Jurkat, Clone E6-1 (cell line): ENCODE measurements around the gene GPR3.

ENCODE experiments used
- DNase-seq: peaks from one replicate; pipeline ENCODE4 v3.0.0-alpha.2; 2011; ENCODE audit warnings: low read depth, low spot score
- H3K4me3 ChIP-seq: 2 replicates; pipeline ENCODE4 v1.5.1; 2011; ENCODE audit warnings: mild to moderate bottlenecking, low read length, control low read depth, moderate library complexity

Gene GPR3

DNA sequence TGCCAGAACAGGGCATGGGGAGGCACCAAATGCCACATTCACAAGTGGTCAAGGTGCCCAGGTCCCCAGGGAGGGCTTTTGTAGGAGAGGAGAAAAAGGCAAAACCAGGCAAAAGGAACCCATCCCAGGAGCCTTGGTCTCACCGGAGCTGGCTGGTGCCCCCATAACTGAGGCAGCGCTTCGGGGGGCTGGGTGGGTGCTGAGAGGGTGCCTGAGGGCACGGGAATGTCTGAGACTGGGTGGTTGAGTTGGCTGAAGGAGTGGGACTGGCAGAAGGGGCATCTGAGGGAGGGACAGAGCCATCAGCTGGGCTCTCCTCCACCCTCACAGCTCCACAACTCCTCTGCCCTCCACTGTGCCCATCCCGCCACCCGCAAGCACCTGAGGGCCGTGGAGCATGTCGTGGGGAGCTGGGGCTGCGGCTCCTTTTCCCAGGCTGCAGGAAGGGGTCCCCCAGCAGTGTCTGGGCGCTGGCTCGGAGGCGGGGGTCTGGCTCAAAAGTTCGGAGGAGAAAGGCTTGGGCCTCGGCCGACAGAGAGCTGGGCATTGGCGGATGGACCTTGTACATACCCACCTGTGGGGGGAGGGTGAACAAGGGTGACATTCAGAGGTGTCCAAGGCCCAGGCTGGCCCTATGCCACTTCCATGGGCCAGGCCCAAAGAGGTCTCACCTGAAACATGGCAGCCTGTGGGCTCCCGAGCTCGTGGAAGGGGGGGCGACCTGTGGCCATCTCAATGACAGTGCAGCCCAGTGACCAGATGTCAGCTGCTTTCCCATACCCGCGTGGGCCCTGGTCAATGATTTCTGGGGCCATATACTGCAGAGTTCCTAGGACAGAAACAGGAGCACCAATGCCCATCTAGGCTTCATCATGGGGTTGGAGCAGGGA is 34.1 kb upstream of the GPR3 start:
- DNase-seq: no peak
- no peak overlapping the region for H3K4me3 ChIP-seq

DNA sequence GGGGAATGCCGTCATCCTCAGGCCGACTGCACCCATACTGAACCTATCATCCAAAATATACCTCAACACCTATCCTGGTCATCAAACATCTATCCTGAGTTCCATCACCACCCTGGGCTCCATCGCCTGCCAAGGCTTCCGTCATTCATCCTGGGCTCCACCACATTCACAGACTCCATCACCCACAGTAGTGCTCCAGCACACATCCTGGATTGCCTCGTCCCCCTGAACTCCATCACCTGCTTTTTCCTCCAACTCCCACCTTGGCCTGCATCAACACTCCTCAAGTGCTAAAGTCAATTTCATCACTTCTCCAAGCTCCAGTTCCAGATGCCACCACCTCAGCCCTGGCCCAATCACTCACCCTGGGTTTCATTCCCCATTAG is 33.5 kb upstream of the GPR3 start:
- DNase-seq: no peak
- no peak overlapping the region for H3K4me3 ChIP-seq

DNA sequence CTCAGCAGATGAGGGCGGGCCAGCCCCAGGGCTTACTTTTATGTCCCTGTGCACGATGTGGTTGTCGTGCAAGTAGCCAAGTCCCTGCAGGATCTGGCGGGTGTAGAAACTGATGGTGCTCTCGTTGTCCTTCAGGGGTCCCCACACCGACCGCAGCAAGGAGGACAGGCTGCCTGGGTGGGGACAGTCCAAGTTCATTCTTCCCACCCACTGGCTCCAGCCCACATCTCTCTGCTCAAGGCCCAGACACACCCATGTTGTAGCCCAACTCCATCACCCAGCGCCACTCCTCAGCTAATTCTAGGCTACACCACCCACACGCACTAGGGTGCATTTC is 32.6 kb upstream of the GPR3 start:
- H3K4me3 ChIP-seq: no peak overlapping the region
- DNase-seq: no peak

DNA sequence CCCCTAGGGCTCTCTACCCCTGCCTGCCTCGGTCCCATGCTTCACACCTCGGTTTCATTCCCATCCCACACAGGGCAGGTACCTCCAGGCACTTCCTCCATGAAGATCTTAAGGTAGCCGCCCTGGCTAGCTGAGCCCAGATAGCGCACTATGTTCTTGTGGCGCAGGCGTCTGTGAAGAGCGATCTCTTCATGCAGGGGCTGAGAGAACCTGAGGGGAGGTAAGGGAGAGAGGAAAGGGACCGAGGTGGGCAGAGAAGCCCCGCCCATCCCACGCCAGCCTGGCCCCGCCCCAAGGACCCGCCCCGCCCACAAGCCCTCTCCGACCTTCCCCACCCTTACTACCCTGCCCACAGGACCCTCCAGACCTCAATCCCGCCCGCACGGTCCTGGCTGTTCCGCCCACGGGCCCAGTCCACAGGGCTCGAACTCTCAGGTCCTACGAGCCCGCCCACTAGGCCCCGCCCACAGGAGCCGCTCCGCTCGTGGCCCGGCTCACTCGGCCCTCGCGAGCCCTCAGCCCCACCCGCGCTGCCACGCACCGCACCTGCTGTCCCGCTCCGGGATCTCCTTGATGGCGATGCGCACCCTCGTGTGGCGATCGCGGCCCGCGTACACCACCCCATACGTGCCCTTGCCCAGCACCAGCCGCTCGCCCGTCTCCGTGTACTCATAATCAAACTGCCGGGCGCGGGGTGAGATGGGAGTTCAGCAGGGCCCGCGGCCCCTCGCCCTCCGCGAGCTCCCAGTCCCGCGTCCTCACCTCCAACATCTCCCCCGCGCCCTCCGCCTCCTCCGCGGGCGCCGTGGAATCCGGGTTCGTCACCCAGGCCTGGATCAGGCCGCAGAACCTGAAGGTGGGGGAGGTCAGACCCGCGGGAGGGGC is 32.0 kb upstream of the GPR3 start:
- no peak overlapping the region for H3K4me3 ChIP-seq

DNA sequence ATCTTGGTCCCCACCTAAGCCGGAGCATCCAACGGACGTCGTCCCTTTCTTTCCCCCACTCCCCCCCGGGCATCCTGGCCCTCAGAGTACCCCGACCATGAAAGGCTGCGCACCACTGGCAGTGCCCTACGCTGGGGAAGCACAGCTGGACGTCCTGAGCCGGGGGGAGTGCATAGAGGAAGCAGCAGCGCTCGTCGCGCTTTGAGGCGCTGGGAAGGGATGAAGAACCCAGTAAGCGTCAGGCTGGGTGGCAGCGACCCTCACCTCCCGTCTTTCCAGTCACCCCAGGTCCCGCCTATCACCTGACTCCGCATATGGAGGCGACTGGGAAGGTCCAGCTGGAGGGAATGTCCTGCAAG is 31.4 kb upstream of the GPR3 start:
- DNase-seq: no peak
- no peak overlapping the region for H3K4me3 ChIP-seq

More for the DNA sequence above, 32.0 kb upstream of the GPR3 start:
- no peak for DNase-seq

DNA sequence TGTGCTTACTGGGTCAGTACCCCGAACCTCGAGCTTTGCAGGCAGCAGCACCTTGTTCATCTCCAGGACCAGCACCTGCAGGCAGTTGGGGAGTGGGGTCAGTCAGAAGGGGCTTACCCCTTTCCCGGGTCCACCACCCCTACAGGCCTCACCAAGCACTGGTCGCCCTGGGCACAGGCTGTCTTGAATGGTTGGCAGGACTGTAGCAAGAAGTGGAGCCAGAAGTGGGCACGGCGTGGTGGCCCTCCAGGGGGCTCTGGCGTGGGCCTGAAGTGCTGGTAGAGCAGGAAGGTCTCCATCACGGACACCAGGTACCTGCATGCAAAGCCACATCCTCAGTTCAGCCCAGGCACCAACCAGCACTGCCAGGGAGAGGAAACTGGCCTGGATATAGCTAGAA is 30.9 kb upstream of the GPR3 start:
- DNase-seq: no peak
- no peak overlapping the region for H3K4me3 ChIP-seq

DNA sequence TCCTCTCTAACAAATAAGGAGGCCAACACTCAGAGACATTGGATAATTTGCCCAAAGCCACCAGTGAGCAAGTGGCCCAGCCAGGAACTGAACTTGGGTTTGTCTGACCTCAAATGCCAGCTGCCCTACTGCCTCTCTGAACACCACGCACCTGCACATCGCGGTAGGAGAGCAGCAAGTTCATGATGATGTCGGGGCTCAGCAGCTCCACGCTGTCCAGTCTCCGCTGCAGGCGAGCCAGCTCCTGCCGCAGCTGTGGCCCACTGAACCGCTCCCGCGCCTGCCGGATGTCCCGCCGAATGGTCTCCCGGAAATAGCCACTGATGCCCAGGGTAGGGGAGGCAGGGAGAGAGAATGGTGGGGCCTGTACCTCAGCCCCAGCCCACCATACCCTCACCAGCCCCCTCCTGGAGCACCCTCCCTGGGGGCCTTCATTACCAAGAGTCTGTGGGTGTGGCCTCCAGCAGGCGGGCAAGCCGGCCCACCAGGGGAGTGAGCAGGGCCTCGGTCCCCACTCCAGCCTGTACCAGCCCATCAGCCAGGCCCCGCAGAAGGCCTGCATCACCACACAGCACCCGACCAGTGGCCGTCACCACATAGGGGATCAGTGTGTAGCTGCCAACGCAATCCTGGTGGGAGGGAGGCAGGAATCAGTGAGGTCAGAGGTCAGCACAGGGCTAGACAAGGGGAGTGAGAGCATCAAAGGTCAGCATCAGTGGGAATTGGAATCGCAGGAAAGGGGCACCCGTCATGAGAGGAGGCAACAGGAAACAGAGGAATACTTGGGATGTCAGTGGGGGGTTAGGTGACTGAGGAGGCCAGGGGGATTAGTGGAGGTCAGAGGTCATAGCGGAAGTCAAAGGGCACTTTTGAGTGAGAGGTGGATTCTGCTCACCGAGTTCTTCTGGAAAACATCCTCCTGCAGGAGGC is 28.4 kb upstream of the GPR3 start:
- no peak overlapping the region for H3K4me3 ChIP-seq

DNA sequence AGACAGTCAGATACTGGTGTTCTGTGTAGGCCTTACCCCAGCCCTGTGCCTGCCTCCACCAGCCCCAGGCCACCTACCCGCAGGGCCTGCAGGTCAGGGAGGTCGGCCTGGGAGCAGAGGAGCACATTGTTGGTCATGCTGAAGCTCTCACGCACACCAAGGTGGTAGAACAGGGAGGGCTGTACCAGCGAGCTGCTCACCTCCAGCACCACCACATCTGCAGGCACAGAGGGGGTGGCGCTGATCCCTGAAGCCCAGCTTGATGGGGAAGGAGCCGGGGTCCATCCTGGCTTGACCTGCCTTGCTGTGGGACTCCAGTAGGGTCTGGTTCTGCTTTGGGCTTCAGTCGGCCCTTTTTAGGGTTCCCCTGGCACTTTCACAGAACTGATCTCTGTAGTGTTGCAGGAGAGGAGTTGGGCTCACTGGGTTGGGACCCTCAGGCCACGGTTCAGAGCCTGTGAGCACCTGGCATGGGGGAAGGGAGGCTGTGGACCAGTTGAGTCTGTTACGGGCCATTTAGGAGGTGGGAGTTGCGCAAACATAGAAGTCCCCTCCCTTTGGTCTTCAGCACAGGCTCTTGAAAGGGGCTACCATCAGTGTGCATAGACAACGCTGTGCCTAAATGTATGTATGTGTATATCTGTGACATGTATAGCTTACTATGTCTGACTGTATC is 27.6 kb upstream of the GPR3 start:
- H3K4me3 ChIP-seq: peak overlapping the region; percentile 59; the same call in 1 of the 2 replicates
- no peak for DNase-seq

More for the DNA sequence above, 28.4 kb upstream of the GPR3 start:
- DNase-seq: no peak

DNA sequence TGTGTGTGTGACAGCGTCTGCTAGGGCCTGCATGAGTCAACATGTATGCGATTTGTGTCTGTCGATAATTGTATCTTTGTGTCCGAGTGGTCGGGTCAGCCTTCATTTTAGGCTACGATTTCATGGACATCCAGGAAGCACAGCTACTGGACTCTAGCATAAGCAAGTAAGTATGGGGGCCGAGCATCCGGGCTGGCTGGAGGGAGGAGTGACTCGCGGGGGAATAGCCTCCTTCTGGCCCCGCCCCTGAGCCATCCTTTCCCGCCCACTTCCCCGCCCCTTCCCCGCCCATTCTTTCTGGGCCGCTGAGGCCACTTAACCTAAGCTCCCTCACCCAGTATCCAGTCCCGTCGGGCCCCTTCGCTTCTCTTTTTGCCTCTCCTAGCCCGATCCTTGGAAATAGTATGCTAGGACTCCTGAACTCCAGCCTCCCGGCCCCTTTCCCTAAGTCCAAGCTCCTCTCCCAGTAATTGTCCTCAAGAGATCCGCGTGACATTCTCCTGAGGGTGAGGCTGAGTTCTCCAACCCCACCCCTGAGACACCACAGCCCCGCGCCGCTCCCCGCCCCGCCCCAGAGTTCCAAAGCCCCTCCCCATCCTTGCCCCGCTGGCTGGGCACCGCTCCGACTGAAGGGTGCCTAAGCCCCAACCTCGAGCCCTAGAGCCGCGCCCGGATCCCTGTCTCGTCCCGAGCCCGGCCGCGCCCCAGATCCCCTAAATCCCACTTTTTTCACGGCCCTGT is 26.9 kb upstream of the GPR3 start:
- peak overlapping the region; percentile 59 for H3K4me3 ChIP-seq
- peak; percentile 59 for DNase-seq

DNA sequence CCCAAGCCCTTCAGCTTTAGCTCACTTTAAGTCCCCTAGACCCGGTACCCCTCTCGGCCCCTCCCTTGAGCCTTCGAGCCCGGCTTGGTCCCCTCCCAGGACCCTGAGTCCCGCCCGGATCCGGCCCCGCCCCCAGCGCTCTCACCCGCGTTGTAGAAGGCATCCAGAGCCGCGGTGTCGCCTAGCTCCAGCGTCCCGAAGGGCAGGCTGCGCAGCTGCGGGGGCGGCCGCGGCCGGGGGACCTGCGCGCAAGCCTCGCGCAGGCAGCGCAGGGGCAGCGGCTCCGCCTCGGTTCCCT is 26.4 kb upstream of the GPR3 start:
- peak; percentile 49 for DNase-seq
- H3K4me3 ChIP-seq: peak overlapping the region; percentile 59

DNA sequence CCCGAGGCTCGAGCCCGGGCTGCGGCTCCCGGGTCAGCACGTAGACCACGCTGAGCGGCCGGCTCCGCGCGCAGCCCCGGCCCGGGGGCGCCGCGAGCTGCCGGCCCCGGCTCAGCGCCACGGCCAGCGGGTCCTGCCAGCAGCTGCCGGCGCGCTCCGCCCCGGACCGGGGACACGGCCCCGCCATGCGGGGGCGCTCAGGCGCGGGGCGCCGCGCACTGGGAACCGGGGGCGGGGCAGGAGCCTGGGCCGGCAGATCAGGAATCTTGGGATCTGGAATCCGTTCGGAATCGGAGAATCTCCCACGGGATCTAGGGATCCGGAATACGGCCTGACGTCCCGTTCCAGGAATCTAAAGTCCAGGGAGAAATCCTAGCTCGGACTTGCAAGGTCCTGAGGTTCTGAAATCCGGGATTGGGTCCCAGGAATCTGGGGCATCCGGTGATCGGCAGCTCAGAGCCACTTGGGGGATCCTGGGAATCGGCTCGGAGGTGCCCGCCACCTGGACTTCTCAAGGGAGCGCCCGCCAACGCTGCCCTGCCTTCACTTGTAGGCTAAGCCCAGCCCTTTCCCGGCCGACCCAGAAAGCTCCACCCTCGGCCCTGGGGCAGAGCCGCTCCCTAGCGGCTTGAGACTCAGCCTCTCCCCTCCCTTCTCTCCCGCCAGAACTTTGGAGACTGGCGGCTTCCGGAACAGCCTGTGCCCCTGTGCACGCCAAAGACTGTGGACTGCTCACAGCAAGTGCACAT is 25.8 kb upstream of the GPR3 start, which contains the start of gene MAP3K6:
Gene MAP3K6, minus strand, starts transcription at position 551 of the 749 bp plus-strand sequence. Its CDS starts 364 bp downstream, at position 187.
- no peak for DNase-seq
- peak within 1 kb of the TSS; percentile 59 for H3K4me3 ChIP-seq

DNA sequence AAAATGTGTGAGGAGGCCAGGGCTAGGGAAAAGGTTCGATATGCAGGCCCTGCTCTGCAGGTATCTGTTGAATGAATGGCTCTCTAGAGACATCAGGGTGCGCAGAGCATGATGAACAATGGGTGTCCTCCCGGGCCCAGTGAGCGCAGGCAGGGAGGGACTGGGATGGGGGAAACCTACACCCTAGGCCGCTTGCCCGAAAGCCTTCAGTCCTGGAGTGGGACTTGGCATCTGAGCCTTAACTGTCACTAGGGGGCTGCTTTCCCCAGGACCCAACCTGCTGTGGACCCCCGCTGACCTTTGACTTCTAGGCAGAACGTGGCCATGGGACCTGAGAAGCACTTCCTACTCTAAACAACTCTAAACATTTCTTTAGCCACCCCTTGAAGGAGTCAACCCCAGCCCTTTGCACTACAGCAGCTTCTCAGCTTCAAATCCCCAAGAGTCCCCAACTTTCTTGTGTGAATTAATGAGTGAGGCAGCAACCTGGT is 25.2 kb upstream of the GPR3 start:
- DNase-seq: no peak
- no peak overlapping the region for H3K4me3 ChIP-seq

DNA sequence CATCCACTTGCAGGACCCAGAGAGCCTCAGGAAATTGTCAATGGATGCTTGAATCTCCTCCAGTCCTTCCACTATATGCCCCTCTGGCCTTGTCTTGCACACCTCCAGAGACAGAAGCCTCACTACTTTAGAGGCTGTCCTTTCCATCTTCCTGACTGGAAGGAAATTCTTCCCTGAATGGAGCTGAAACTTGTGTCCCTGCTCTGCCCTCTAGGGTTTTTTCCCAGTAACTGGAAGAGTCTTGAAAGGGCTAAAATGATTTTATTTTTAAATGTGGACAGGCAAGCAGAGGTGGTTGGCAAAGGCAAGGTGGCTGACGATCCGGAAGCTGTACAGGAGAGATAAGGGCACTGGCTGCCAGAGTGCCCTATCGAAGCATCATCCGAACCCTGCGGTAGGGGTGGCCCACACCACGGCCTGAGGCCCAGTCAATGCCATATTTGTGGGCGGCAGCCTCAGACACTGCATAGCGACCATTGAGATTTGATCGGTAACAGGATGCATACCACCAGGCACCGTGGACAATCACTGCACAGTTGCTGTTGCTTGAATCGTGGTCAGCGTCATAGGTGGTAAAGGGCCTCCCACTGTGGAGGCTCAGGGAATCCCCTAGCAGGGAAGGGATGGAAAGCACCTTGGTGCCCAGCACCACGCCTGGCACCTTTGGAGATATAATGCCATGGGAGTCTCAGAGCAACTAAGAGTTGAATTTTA is 23.4 kb upstream of the GPR3 start:
- no peak for DNase-seq
- H3K4me3 ChIP-seq: no peak overlapping the region

DNA sequence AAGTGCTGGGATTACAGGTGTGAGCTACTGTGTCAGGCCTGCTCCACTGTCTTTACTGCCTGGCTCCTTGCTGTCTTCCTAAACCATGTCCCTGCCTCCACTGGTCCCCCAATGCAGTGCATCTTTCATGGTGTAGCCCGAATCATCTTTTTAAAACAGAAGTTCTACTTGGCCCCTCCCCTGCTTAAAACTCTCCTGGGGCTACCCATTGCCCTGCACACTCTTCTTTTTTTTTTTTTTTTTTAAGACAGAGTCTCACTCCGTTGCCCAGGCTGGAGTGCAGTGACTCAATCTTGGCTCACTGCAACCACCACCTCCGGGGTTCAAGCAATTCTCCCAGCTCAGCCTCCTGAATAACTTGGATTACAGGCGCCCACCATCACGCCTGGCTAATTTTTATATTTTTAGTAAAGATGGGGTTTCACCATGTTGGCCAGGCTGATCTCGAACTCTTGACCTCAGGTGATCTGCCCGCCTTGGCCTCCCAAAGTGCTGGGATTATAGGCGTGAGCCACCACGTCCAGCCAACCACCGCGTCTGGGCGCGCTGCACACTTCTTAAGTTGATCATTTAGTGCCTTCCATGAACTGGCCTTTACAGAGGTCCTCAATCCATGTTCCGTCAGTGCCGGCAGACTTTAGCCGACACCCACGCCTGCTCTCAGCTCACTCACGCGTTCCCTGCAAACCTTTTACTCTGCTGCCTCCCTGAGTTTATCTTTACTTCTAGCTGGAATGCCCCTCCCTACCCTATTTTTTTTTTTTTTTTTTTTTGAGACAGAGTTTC is 20.2 kb upstream of the GPR3 start:
- DNase-seq: no peak

DNA sequence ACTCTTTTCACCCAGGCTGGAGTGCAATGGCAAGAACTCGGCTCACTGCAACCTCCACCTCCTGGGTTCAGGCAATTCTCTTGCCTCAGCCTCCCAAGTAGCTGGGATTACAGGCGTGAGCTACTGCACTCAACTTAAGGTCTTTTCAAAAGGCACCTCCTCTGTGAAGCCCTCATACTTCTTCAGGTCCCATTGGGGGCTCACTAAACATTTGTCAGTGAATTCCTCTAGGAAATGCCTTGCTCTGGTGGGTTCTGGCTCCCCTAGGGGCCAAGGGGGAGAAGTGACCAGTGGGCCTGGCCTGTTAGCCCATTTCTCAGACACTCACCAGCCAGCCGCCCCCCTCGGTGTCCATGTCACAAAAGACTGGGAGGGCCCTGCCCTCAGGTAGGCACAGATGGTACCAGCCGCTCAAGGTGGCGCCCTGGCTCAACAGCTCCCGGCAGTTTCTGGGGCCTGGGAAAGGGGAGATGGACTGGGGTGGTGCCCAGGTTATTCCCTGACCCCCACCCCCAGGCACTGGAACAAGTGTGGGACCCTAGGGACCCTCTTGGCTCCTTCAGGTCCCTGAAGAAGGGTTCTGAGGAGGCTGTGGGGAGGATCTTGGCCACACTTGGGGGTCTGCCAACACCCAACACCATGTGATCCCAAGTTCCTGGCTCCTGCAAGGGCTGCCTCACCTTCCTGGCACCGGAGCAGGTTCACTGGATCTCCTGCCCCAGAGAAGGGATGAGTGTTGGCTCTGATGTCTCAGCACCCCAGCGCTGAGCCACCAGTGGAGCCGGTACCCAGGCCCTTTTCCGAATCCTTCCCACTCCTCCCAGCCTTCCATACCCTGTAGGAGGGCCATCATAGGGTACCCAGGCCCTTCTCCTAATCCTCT is 19.4 kb upstream of the GPR3 start:
- DNase-seq: no peak
- no peak overlapping the region for H3K4me3 ChIP-seq

More for the DNA sequence above, 20.2 kb upstream of the GPR3 start:
- H3K4me3 ChIP-seq: no peak overlapping the region
